GM19455 (cell line): ENCODE data around the gene C14orf93.

Experiments used
- ATAC-seq: cut with Tn5 transposase; IDR thresholded peaks from one replicate; pipeline ENCODE4 v1.9.1; 2021; ENCODE audit not compliant: unreplicated experiment

The C14orf93 gene

DNA sequence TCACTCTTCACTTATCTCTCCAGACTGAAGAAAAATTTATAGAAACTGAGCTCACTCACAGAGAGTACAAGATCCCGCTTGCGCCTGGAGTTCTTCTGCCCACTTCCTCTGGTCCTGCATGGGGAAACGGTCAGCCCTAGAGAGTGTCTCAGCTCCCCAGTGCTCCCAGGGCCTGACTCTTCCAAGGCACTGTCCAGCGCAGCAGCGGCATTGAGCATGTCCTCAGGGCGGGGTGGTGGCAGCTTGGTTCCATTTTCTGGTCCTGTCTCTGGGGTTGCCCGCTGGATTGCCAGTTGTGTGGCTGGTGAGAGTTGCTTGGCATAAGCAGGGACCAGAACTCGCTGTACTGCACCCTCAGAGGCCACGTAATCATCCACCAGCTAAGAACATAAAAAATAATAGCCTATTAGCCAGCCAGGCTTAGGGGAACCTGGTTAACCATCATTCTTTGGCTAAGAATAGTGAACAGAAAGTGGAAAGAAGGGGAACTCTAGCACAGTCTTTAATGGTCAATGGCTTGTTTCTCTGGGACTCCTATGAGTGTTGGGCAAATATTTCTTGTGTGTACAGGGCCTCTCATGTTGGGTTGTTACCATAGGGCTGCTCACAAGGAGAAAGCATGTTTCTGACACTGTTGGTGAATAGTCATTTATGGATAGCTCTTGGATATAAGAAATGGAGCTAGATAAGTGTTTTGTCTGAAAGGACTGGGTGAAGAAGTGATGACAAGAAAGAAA, 13.9 kb downstream of the C14orf93 start:
- no peak for ATAC-seq

DNA sequence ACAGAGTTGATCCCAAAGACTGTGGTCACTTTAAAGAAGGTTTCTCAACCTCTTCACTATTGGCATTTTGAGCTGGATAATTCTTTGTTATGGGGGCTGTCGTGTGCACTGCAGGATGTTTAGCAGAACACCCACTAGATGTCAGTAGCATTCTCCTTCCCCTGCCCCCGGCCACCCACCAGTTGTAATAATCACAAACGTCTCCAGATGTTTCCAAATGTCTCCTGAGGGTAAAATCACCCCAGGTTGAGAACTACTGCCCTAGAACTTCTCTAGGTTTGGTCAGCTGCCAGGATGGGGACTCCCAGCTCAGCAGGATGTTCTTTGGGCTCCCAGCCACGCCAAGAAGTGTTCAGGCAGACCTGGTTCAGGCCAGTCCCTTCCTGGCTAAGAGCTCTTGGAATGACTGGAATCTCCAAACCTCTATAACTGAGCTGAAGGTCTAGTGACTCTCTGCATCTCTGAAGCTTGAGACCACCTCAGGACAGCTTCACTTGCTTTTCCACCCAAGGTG, 15.1 kb downstream of the C14orf93 start:
- no peak for ATAC-seq

DNA sequence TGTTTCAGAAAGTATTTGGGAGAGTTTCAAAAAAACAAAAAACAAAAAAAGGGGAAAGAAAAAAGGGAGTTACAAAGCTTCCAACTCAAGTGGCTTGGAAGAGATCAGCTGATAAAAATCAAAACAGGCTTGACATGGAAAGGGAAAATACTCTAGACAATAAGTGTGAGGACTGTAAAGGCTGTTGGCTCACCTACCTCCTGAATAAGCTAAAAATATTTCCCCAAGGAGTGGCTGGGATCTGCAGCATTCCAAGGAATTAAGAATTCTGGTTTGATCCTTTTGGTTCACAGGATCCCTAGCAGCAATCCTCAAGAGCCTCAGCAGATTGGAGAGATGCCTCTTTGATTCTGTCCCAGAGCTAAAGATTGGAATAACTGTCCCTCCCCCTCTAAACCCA, 16.4 kb downstream of the C14orf93 start:
- no peak for ATAC-seq

DNA sequence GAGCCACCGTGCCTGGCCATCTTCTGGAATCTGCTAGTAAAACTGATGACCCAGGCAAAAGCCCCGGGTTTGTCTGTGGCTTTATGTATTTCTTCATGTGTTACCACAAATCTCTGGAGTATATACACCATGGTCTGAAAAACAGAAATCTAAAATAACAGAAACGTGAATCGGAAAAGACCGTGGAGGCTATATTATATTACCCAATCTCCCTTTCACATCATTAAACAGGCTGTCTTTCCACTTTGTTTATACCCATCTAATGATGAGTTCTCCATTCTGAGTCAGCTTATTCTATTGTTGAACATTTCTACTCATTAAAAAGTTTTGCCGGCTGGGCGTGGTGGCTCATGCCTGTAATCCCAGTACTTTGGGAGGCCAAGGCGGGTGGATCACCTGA, 18.1 kb downstream of the C14orf93 start:
- no peak for ATAC-seq

DNA sequence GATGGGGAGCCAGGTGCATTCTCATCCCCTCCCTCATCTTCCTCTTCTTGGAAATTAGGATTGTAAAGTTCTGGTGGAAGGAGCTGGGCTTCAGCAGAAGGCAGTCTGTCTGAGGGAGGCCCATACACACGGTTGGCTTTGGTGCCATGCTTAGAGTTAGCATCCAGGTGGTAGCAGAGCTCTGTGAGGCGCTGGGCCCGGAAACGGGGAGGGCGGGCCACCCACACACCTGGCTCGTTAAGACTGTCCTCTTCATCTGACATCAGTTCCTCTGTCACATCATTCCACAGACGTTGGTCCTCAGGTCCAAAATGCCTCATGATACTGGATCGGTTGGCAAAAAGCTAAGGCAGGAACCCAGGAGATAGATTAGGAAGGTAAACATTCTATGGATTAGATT, 22.7 kb downstream of the C14orf93 start:
- ATAC-seq: no peak

DNA sequence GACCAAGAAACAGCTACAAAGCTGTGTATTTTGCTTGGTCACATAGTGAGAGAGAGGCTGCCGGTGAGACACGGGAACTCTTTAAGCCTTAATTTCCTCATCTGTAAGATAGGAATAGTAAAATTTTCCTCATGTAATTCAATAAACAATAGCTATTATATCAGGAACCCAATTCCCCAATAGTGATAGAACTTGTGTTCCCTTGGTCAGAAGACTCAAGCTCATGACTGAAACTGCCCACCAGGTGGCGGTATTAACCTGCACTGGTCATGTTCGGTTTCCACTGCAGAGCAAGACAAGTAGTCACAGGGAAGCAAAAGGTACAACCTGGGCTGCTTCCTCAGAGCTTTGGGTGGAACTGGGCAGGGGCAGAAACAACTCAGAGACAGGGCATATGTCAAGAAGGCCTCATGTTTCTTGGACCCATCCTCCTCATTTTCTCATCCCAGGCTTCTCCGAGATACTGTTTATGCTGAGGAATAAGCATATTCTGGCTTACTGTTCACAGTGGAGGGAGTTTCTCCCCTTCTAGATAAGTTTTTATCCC, 23.4 kb downstream of the C14orf93 start:
- no peak for ATAC-seq

DNA sequence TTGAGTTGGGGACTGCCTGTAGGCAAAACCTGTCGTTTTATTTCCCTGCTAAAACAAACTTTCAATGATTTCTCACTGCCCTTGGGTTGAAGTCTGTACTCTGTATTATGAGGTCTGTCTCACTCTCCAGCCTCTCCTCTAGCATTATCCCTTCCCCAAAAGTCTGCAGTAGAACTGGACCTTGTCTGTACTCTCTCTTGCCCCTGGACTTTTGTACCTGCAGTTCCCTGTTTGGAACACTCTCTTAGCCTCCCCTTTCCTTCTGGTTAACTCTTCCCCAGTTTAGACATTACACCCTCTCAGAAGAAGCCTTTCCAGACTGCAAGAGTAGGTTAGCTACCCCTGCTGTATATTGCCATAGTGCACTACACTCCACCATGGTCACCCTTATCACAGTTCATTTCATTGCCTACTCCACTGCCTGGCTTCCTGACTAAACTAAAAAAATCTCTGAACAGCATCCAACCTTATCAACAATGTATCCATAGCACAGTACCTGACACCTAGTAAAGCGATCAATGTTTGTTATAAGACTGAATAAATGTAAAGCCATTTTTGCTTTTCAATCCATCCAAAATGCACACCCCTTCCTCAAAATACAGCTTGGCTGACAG, 23.9 kb downstream of the C14orf93 start:
- ATAC-seq: no peak

DNA sequence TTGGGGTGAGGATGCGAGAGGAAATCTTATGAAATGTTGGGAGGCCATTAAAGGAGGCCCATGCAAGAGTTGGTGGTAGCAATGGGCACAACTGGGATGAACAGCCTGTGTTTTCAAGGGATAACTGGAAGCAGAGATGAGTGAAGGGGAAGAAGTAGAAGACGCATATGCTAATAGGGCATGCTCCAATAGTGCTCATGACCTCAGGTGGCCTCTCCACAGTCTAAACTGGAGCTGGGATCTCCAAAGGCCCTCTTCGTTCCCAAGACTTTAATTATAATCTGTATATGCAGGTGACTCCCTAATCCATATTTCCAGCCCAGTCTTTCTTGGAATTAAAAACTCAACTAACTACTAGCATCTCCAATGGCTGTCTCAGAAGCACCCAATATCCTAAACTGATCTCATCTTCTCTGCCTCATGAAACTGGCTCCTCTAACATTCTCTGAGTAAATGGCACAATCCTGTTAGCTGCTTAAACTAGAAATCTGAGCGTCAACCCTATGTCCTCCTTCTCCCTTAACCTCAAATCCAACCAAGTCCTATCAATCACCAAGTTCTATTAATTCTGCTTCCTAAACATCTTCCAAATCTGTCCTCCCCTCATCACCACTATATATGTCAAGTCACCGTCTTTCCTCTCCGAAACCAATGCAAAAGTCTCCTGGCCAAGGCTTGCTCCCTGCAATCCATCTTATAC, 24.8 kb downstream of the C14orf93 start:
- no peak for ATAC-seq

DNA sequence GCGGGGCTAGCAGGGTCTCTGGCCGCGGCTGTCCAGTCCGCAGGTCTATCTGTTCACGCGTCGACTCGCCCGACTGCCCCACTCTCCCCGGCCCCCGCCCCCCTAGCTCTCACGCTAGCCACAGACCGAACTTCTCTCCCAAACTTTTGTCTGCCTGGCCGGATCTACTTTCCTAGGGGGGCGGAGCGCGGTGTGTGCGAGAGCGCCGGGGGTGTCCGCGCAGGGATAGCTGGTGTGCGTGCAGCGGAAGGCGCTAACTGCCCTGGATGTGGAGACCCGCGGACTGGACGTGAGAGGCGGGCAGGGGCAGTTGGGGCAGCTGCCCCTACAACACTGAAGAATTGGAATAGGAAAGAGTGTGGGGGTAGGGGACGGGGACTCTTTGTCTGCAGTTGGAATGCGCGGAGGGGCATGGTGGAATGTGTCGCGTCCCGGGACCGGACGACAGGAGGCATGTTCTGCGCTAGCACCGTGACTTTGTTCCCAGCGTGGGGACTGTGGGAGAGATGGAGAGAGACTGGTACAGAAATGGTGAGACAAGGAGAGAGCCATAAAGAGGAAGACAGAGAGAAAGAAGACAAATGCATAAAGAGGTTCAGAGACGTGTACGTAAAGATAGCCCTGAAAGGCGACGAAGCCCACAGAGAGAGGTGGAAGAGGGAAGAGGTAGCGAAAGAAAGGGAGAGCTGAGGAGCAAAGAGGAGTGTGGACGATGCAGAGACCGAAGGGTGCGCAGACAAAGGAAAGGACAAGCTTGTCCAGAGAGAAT, 27.3 kb downstream of the C14orf93 start, which contains the start of gene AJUBA:
TSS of gene AJUBA (minus strand) at position 75 of the 769 bp plus-strand sequence. CDS start 285 bp downstream, outside the sequence.
- ATAC-seq: no peak

DNA sequence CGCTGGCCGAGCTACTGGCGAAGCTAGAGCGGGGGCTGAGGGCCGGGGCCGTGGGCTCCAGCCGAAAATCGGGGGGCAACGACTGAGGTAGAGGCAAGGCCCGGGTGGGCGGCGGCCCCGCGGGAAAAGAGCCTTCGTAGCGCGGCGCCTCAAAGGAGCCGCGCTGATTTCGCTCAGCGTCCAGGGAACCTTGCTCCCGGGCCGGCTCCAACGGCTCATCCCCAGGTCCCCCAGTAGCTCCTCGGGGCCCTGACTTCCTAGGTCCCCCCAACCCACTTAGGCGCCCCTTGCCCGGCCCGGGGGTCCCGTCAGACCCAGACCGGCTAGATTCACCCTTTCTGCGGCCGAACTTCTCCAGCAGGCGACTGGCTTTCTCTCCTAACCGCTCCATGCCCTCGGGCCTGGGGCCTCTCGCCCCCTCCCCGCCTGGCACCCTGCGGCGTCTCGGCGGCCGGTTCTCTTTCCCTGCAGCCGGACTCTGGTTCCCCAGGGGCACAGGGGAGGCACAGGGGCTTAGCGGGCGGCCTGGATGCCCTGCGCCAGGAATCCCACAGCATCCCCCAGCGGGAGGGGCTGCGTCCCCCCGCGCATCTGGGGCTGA, 28.0 kb downstream of the C14orf93 start:
- no peak for ATAC-seq

DNA sequence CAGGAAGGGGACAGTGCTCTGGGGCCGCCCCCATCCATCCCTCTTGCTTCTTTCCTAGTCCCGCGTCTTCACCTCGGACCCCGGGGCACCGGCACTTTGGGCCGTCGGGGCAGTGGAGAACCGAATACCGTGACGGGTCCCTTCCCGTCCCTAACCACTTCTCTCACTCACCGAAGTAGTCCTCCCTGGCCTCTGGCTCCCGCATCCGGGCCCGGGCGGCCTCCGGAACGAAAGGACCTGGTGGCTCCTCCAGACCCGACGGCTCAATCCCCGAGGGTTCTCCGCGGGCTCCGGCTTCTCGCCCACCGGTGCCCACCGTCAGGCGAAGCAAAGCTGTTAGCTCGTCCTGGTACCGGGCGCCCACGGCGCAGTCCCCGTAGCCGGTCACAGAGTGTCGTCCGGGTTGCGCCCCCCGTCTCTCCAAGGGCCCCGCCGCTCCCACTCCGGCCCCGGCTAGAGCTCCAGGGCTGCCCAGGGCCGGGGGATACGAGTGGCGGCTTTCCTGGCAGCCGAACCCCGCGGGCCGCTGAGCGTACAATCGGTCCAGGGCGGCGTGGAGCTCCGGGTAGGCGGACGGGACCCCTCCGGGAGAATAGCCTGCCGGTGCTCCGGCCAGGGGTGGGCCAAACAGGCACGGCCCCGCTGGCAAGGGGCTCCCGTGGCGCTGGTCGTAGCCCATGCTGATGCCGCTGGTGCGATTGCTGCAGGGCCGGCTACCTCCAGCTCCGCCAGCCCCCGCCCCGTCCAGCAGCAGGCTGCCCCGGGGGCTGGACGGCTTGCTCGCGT, 28.7 kb downstream of the C14orf93 start:
- ATAC-seq: no peak

DNA sequence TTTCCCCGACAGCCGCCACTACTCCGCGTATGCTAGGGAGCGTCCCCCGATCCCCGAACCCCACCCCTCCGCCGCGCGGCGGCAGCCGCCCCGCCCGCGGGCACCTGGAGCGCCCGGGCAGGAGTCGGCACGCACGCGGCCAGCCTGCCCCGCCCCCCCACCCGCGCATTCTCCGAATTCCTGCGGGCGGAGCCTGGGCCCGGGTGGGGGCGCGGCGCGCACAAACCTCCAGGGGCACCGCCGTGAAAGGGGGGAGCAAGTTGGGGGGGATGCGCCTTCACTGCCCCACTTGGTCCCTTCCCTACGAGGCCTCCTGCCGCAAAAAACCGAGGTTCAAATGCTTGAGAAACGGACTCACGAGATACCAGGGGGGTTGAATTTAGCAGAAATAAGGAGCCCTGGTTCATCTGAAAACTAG, 29.3 kb downstream of the C14orf93 start:
- ATAC-seq: no peak

DNA sequence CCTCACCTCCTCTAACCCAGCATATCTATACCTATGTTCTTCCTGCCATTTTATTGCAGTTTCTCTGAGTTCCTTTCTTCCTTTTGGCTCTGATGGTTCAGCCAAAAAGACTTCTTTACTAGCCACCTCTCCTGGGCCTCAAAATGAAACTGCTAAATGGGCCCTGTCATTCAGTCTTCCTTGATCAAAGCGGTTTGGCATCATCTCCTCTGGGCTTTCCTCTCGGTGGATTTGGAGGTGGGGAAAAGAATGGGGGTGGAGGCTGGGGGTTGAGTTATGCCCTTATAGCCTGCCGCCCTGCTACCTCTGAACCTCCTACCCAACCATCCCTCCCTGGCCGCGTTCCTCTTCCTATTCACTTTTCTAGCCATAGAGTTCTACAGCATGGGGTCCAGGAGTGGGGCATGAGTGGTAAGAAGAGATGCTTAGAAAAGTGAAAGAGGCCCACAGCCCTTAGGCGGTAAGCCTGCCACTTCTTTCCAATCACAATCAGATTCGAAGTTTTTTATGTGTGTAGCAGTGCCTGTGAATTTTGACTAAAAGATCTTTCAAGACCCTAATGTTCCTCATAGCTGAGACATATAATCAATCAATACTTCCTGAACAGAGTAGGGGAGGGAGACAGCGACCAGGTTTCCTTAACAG, 30.1 kb downstream of the C14orf93 start:
- no peak for ATAC-seq

DNA sequence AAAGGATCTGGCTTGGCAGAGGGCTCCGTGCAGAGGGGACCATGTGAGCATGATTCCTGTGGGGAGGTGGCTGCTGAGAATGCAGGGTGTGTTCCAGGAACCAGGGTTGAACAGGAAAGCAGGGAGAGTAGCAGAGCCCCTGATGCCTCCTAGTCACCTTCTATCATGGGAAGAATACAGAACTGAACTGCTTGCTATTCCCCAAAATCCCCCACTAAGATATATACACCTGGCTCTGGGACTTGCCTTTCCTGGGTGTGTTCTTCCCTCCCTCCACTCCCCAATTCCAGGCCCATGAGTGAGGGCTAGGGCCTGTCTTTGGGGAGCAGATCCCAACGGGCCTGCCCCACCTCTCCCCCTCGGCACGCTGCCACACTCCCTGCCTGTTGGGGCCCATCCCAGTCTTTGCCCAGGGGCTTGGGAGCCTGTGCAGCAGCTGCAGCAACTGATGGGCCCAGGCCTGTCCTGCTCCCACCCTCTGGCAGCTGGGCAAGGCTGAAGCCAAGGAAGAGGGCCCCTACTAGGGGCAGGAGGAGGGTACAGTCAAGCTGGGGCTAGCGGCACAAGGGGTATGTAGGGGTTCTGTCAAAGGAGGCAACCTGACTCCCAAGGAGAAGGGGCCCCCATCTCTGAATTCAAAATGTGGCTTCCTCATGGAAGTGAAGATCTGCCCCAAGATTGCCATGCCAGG, 30.8 kb downstream of the C14orf93 start:
- ATAC-seq: no peak

DNA sequence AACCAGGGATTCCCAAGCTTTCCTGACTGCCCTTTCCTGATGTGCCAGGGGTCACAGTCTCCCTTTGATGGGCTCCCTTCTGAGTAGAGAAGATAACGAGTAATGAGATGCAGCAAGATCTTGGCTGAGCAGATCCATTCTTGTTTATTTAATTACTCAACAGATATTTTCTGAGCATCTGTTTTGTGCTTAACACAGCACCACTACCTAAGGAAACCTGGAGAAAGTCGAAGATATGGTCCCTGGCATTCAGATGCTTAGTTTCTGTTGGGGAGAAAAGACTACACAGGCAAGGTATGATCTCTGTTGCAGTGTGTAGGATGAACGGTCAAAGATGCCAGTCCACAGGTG, 31.5 kb downstream of the C14orf93 start:
- ATAC-seq: no peak

DNA sequence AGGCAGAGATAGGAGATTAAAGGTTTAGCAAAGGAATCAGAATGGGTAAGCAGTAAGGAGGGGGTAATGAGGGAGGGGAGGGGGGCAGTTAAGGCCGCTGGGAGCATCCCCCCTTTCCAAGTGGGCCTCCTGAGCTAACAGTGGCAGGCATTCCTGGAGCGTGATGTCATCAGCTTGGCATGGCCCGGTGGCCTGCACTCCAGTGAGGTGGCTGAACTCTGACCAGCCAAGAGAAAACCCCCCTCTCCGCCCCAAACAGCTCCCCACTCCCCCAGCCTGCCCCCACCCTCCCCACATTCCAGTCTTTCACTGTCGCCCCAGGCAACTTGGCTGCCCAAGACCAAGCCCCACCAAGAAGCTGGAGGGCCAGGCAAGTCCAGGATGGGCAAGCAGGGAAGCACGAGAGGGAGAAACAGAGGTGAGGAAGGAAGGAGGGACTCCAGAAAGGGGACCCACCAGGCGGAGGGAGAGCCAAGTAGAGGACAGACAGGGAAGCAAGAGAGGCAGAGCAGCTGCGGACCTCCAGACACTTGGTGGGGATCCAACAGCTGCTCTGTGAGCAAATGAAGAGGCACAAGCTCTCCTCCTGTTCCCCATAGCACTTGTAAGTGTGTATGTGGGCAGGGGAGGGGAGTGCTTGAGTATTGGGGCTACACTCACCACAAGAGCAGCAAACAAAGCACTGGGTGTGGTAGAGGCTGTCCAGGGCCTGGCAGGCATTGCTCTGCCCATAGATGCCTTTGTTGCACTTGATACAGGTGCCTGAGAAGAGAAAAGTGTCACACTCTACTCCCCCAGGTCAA, 32.1 kb downstream of the C14orf93 start:
- ATAC-seq: no peak

DNA sequence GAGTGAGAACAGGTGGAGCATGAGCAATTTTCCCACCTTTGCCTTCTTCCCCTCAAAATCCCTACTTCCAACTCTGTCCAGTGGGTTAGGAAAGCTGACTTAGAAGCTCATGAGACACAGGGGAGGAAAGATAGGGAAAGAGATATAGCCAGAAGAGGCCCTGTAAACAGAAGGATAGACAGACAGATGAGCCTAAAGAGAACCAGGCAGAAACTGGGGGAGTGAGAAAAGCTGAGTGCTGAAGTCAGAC, 32.6 kb downstream of the C14orf93 start:
- no peak for ATAC-seq
